IMR-90 (cell line): ENCODE data around the gene SLC15A3. TPM values are rescaled to one million over a fixed set of nuclear protein-coding genes. Genes with fewer than 3 reads are reported as not detected.
A peak's percentile ranks its signal among the peaks of the same experiment; 100 is the strongest.

Source experiments
- ATAC-seq: fragments of 200-7000 bp; cut with Tn5 transposase; 2 replicates; pipeline ENCODE4 v1.9.1; 2020; ENCODE audit warnings: low read depth, mild to moderate bottlenecking, moderate library complexity
- BruUV-seq: library from RNA; stranded (reverse); fragments of 400-500 nt; replicated peaks from 2 replicates; lab custom pipeline; 2021; lab: Mats Ljungman, UMichigan
- CTCF ChIA-PET: fragments of 300-600 bp; formaldehyde crosslinking; extraction: SDS; loops from one replicate; lab custom pipeline; 2021; ENCODE audit warnings: antibody characterized with exemption; lab: Yijun Ruan, JAX
- POLR2A ChIA-PET: fragments of 300-600 bp; sonication (Branson Sonifier 250); formaldehyde crosslinking; loops from one replicate; lab custom pipeline; 2022; ENCODE audit warnings: antibody characterized with exemption; ENCODE audit not compliant: unreplicated experiment; lab: Charles Lee
- DNase-seq: peaks from one replicate; pipeline ENCODE4 v3.0.0; 2013
- H2AFZ ChIP-seq: replicated peaks from 2 replicates; pipeline ENCODE3; 2013; ENCODE audit warnings: low read length, mild to moderate bottlenecking; ENCODE audit not compliant: poor library complexity
- H2AK5ac ChIP-seq: 2 replicates; pipeline ENCODE4 v1.6.1; 2013; ENCODE audit warnings: low read depth, low read length, inconsistent platforms
- H2AK9ac ChIP-seq: replicated peaks from 2 replicates; pipeline ENCODE3; 2013; ENCODE audit warnings: mild to moderate bottlenecking, low read depth, low read length, moderate library complexity; ENCODE audit not compliant: poor library complexity
- H2BK120ac ChIP-seq: 2 replicates; pipeline ENCODE4 v1.6.1; 2013; ENCODE audit warnings: low read depth, low read length, inconsistent platforms
- H2BK15ac ChIP-seq: 3 replicates; pipeline ENCODE4 v1.6.1; 2013; ENCODE audit warnings: low read depth, low read length, inconsistent platforms
- H2BK20ac ChIP-seq: 2 replicates; pipeline ENCODE4 v1.6.1; 2013; ENCODE audit warnings: low read depth, mild to moderate bottlenecking, inconsistent platforms, low read length, moderate library complexity
- H2BK5ac ChIP-seq: 2 replicates; pipeline ENCODE4 v1.6.1; 2013; ENCODE audit warnings: mild to moderate bottlenecking, low read depth, low read length, inconsistent platforms; ENCODE audit not compliant: poor library complexity, severe bottlenecking
- H3K14ac ChIP-seq: replicated peaks from 2 replicates; pipeline ENCODE4 v1.6.1; 2013; ENCODE audit warnings: low read depth, low read length, inconsistent platforms
- H3K18ac ChIP-seq: 2 replicates; pipeline ENCODE4 v1.6.1; 2013; ENCODE audit warnings: low read depth, low read length, control low read depth
- H3K23ac ChIP-seq: 2 replicates; pipeline ENCODE4 v1.6.1; 2013; ENCODE audit warnings: low read depth, low read length, inconsistent platforms
- H3K27ac ChIP-seq: 2 replicates; pipeline ENCODE4 v1.5.1; 2013; ENCODE audit warnings: mild to moderate bottlenecking, control low read depth, low read length; ENCODE audit not compliant: insufficient read depth
- H3K27me3 ChIP-seq: 2 replicates; pipeline ENCODE4 v1.6.1; 2013; ENCODE audit warnings: low read length; ENCODE audit not compliant: control insufficient read depth, insufficient read depth
- H3K36me3 ChIP-seq: 2 replicates; pipeline ENCODE4 v1.6.1; 2013; ENCODE audit warnings: low read length, mixed read lengths; ENCODE audit not compliant: control insufficient read depth, insufficient read depth
- H3K4ac ChIP-seq: 2 replicates; pipeline ENCODE4 v1.6.1; 2013; ENCODE audit warnings: low read depth, low read length, inconsistent platforms
- H3K4me1 ChIP-seq: 2 replicates; pipeline ENCODE4 v1.6.1; 2013; ENCODE audit warnings: low read length, mixed read lengths; ENCODE audit not compliant: control insufficient read depth, insufficient read depth
- H3K4me2 ChIP-seq: 2 replicates; pipeline ENCODE4 v1.6.1; 2013; ENCODE audit warnings: low read depth, mild to moderate bottlenecking, control low read depth, low read length, moderate library complexity
- H3K4me3 ChIP-seq: 2 replicates; pipeline ENCODE4 v1.5.1; 2013; ENCODE audit warnings: low read depth, mild to moderate bottlenecking, control low read depth, low read length, moderate library complexity; ENCODE audit not compliant: insufficient read depth
- H3K56ac ChIP-seq: 2 replicates; pipeline ENCODE4 v1.6.1; 2013; ENCODE audit warnings: low read length, inconsistent platforms; ENCODE audit not compliant: insufficient read depth; ENCODE audit errors: extremely low read depth
- H3K79me1 ChIP-seq, 2 experiments: 2 replicates each; pipeline ENCODE4 v1.6.1; 2013; ENCODE audit warnings: low read length in 2 of 2, inconsistent platforms in 1 of 2, low read depth in 1 of 2
- H3K9ac ChIP-seq: 2 replicates; pipeline ENCODE4 v1.6.1; 2013; ENCODE audit warnings: low read depth, low read length, control low read depth
- H3K9me1 ChIP-seq: 2 replicates; pipeline ENCODE4 v1.6.1; 2013; ENCODE audit warnings: low read length, inconsistent platforms; ENCODE audit not compliant: insufficient read depth
- H3K9me3 ChIP-seq: 2 replicates; pipeline ENCODE4 v1.6.1; 2013; ENCODE audit warnings: low read length; ENCODE audit not compliant: control insufficient read depth, insufficient read depth
- H4K20me1 ChIP-seq: 2 replicates; pipeline ENCODE4 v1.6.1; 2013; ENCODE audit warnings: low read length, inconsistent platforms; ENCODE audit not compliant: insufficient read depth
- H4K5ac ChIP-seq: 2 replicates; pipeline ENCODE4 v1.6.1; 2013; ENCODE audit warnings: mild to moderate bottlenecking, low read depth, low read length, control low read depth
- H4K8ac ChIP-seq, 2 experiments: 2 replicates each; pipeline ENCODE4 v1.6.1; 2013; ENCODE audit warnings: low read depth in 2 of 2, low read length in 2 of 2, control low read depth in 1 of 2, inconsistent platforms in 1 of 2
- H4K91ac ChIP-seq: 2 replicates; pipeline ENCODE4 v1.6.1; 2013; ENCODE audit warnings: low read depth, low read length, inconsistent platforms; ENCODE audit not compliant: insufficient read depth
- CEBPB ChIP-seq: IDR thresholded peaks from 2 replicates; pipeline ENCODE4 v1.6.1; 2012; ENCODE audit warnings: low read depth, low read length, improper control_type of control experiment
- MAFK ChIP-seq: IDR thresholded peaks from 2 replicates; pipeline ENCODE4 v1.6.1; 2012; ENCODE audit warnings: low read depth, low read length, improper control_type of control experiment
- MAZ ChIP-seq: IDR thresholded peaks from 2 replicates; pipeline ENCODE4 v1.6.1; 2012; ENCODE audit warnings: low read depth, mild to moderate bottlenecking, low read length, improper control_type of control experiment, moderate library complexity, borderline replicate concordance
- RFX5 ChIP-seq: IDR thresholded peaks from 2 replicates; pipeline ENCODE4 v1.8.0; 2012; ENCODE audit warnings: low read depth, mild to moderate bottlenecking, low read length, moderate library complexity
- WGBS, 2 experiments: methylation state at CpG; one replicate each; pipeline versions ENCODE4 v1.1.5 to v1.1.7; 2013; ENCODE audit warnings: missing lambda C conversion rate in 2 of 2; ENCODE audit not compliant: insufficient read length in 1 of 2; ENCODE audit errors: extremely low coverage in 2 of 2; 5-methylcytosine and 5-hydroxymethylcytosine counted together
- dilution Hi-C: fragments of 300-500 bp; cut with HindIII; formaldehyde crosslinking; loops from one replicate; pipeline ENCODE4 v1.14.3; 2018; ENCODE audit warnings: low sequenced_read_pairs; ENCODE audit not compliant: unreplicated experiment
- in situ Hi-C: fragments of 300-500 bp; cut with MboI; formaldehyde crosslinking; loops from 3 replicates; pipeline ENCODE4 v1.14.3; 2019; ENCODE audit warnings: low sequenced_read_pairs, inconsistent platforms, mixed read lengths
- intact Hi-C: fragments of 100-400 bp; cut with micrococcal nuclease; formaldehyde crosslinking; loops from 2 replicates; pipeline ENCODE4 v1.10.0; 2022
- polyA plus RNA-seq, 3 experiments: library from polyadenylated mRNA; depleted of rRNA; stranded (reverse); fragments of >200 nt; gene quantifications; 2 replicates each; pipeline ENCODE4 v1.2.3, GENCODE V29; 2012; ENCODE audit warnings: low replicate concordance in 1 of 3
- total RNA-seq: library from RNA; depleted of rRNA; stranded (reverse); fragments of >200 nt; gene quantifications from 2 replicates; pipeline ENCODE4 v1.2.3, GENCODE V29; 2012

The SLC15A3 gene
- total and polyA plus RNA-seq, 2 of the 4 experiments (the other 2 are of a cell fraction): 3.2 to 4.4 TPM

DNA sequence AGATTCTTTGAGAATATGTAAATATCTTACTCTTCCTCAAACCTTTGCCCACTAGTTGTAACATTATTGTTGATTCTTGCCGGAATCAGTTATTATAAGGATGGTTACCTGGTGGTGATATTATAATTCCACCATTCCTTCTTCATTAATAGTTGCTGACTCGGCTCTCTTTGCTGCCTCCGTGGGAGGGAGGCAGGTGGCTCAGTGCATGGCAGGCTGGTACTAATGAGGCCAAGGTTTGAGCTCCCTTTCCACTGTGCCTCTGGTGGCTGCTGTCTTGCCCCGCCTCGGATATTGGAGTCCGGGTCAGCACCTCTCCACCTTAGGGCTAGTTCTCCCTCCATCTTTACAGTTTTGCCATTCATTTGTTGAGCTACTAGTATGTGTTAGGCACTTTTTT is 32.2 kb upstream of the SLC15A3 start:
- DNase-seq: no peak
- in situ Hi-C loops (no loop called here), intact Hi-C loops (no loop called here), dilution Hi-C loops (no loop called here)
- H2BK15ac ChIP-seq: no peak overlapping the region
- no TSS peak for BruUV-seq
- H3K4me3 ChIP-seq: no peak overlapping the region
- H3K4me1 ChIP-seq: peaks cover 3% of the 10 kb centered on the region
- H2BK20ac ChIP-seq: no peak overlapping the region
- H3K56ac ChIP-seq: no peak overlapping the region
- TF ChIP-seq CEBPB (no peak), MAFK (peak; percentile 73), RFX5 (no peak), MAZ (no peak)
- no peak overlapping the region for H3K14ac ChIP-seq
- no peaks in the 10 kb centered on the region for H3K79me1 ChIP-seq
- H3K9me3 ChIP-seq: no peaks in the 10 kb centered on the region
- POLR2A ChIA-PET: no interaction called here
- no peak for ATAC-seq
- peaks cover 29% of the 10 kb centered on the region for H3K27me3 ChIP-seq
- H2AK5ac ChIP-seq: no peak overlapping the region
- CTCF ChIA-PET: no interaction called here
- H2AFZ ChIP-seq: no peak overlapping the region
- WGBS, 2 experiments: no CpG with 5 or more reads among the region's 6 CpGs
- H3K9me1 ChIP-seq: no peaks in the 10 kb centered on the region
- no peak overlapping the region for H4K8ac ChIP-seq
- H3K18ac ChIP-seq: no peak overlapping the region
- no peak overlapping the region for H3K4ac ChIP-seq
- H3K9ac ChIP-seq: no peak overlapping the region
- no peak overlapping the region for H2AK9ac ChIP-seq
- H4K91ac ChIP-seq: no peak overlapping the region
- H3K27ac ChIP-seq: no peak overlapping the region
- H2BK120ac ChIP-seq: no peak overlapping the region
- H3K23ac ChIP-seq: no peak overlapping the region
- no peaks in the 10 kb centered on the region for H4K20me1 ChIP-seq
- H4K5ac ChIP-seq: no peak overlapping the region
- no peak overlapping the region for H2BK5ac ChIP-seq
- H3K4me2 ChIP-seq: no peak overlapping the region
- H3K36me3 ChIP-seq: no peaks in the 10 kb centered on the region
